Endothelial cell of umbilical vein (primary cell): Measurements from ENCODE around the gene IGSF9B. TPM values are rescaled to one million over a fixed set of nuclear protein-coding genes. Genes with fewer than 3 reads are reported as not detected.

ENCODE experiments used
- BruUV-seq: library from RNA; stranded (reverse); fragments of 400-500 nt; replicated peaks from 2 replicates; lab custom pipeline; 2021; lab: Mats Ljungman, UMichigan
- CTCF ChIA-PET: fragments of 300-600, 350-600 bp; sonication (Branson Sonifier 250); formaldehyde crosslinking; loops from one replicate; lab custom pipeline; 2021; ENCODE audit warnings: antibody characterized with exemption, inconsistent platforms; lab: Charles Lee
- POLR2A ChIA-PET: fragments of 300-600, 350-600 bp; sonication (Branson Sonifier 250); formaldehyde crosslinking; loops from one replicate; lab custom pipeline; 2021; ENCODE audit warnings: antibody characterized with exemption, inconsistent platforms; lab: Charles Lee
- DNase-seq: peaks from one replicate; pipeline ENCODE4 v3.0.0-alpha.2; 2011; ENCODE audit warnings: low read depth, low spot score
- FAIRE-seq: peaks from 2 replicates; lab custom pipeline; 2011; peaks lifted over from hg19 to GRCh38; lab: Jason Lieb, UNC
- H2AFZ ChIP-seq: 2 replicates; pipeline ENCODE4 v1.6.0; 2012; ENCODE audit warnings: low read depth, low read length, control low read depth, inconsistent platforms
- H3K27ac ChIP-seq: 2 replicates; pipeline ENCODE4 v1.5.1; 2011; ENCODE audit warnings: low read depth, mild to moderate bottlenecking, control low read depth, low read length, moderate library complexity; ENCODE audit not compliant: insufficient read depth
- H3K27me3 ChIP-seq, 2 experiments: 2 replicates each; pipeline versions ENCODE4 v1.6.0 to v1.6.1; 2011; ENCODE audit warnings: low read length in 2 of 2, mixed read lengths in 1 of 2; ENCODE audit not compliant: control insufficient read depth in 2 of 2, insufficient read depth in 2 of 2
- H3K36me3 ChIP-seq, 2 experiments: 2 replicates in 1 of 2; 3 replicates in 1 of 2; pipeline ENCODE4 v1.5.1; 2011; ENCODE audit warnings: low read length in 2 of 2, mild to moderate bottlenecking in 1 of 2, moderate library complexity in 1 of 2; ENCODE audit not compliant: control insufficient read depth in 2 of 2, insufficient read depth in 2 of 2; ENCODE audit errors: extremely low read depth in 1 of 2
- H3K4me1 ChIP-seq: 3 replicates; pipeline ENCODE4 v1.5.1; 2011; ENCODE audit warnings: mild to moderate bottlenecking, low read length; ENCODE audit not compliant: control insufficient read depth, insufficient read depth; ENCODE audit errors: extremely low read depth
- H3K4me2 ChIP-seq: 2 replicates; pipeline ENCODE4 v1.6.1; 2011; ENCODE audit warnings: low read length, control low read depth, mixed read lengths; ENCODE audit not compliant: insufficient read depth
- H3K4me3 ChIP-seq, 3 experiments: fragments of 200-600 bp in 1 of 3; sonication (generic), shearing (Covaris generic) in 1 of 3; replicated peaks in 1 of 3; 2 replicates each; pipeline ENCODE4 v1.5.1; 2011 to 2016; ENCODE audit warnings: control low read depth in 3 of 3, low read length in 3 of 3, mild to moderate bottlenecking in 2 of 3, inconsistent platforms in 1 of 3, low read depth in 1 of 3, moderate library complexity in 1 of 3; ENCODE audit not compliant: insufficient read depth in 1 of 3
- H3K79me2 ChIP-seq: 2 replicates; pipeline ENCODE4 v1.6.0; 2012; ENCODE audit warnings: low read length, inconsistent platforms; ENCODE audit not compliant: control insufficient read depth, insufficient read depth
- H3K9ac ChIP-seq: replicated peaks from 2 replicates; pipeline ENCODE3; 2011; ENCODE audit warnings: low read length, control low read depth; ENCODE audit not compliant: insufficient read depth; ENCODE audit errors: extremely low read depth
- H3K9me1 ChIP-seq: replicated peaks from 3 replicates; pipeline ENCODE4 v1.6.0; 2011; ENCODE audit warnings: mild to moderate bottlenecking, low read length; ENCODE audit not compliant: control insufficient read depth, insufficient read depth; ENCODE audit errors: extremely low read depth
- H3K9me3 ChIP-seq: replicated peaks from 2 replicates; pipeline ENCODE4 v1.5.1; 2012; ENCODE audit warnings: low read length, inconsistent platforms; ENCODE audit not compliant: control insufficient read depth, insufficient read depth
- H4K20me1 ChIP-seq: replicated peaks from 2 replicates; pipeline ENCODE3; 2011; ENCODE audit warnings: mild to moderate bottlenecking, low read length; ENCODE audit not compliant: control insufficient read depth, insufficient read depth; ENCODE audit errors: extremely low read depth
- CTCF ChIP-seq, 2 donors: IDR thresholded peaks; 1 replicate in 1 of 2; 2 replicates in 1 of 2; pipeline ENCODE4 v1.5.1; 2011; ENCODE audit warnings: low read length in 2 of 2, mild to moderate bottlenecking in 2 of 2, moderate library complexity in 2 of 2, control low read depth in 1 of 2, inconsistent platforms in 1 of 2, low read depth in 1 of 2; ENCODE audit not compliant: insufficient read depth in 1 of 2; ENCODE audit errors: extremely low read depth in 1 of 2
- EZH2 ChIP-seq: IDR thresholded peaks from 2 replicates; pipeline ENCODE4 v1.6.1; 2012; ENCODE audit warnings: borderline replicate concordance, low read depth, mild to moderate bottlenecking, moderate library complexity, low read length, inconsistent platforms; ENCODE audit not compliant: severe bottlenecking
- FOS ChIP-seq: IDR thresholded peaks from 2 replicates; pipeline ENCODE4 v1.6.1; 2011; ENCODE audit warnings: mild to moderate bottlenecking, low read length, moderate library complexity, borderline replicate concordance; ENCODE audit not compliant: insufficient read depth
- GATA2 ChIP-seq: IDR thresholded peaks from 2 replicates; pipeline ENCODE4 v1.7.0; 2011; ENCODE audit warnings: low read depth, mild to moderate bottlenecking, moderate library complexity, mixed read lengths, low read length; ENCODE audit not compliant: insufficient read length, insufficient read depth
- JUN ChIP-seq: IDR thresholded peaks from 2 replicates; pipeline ENCODE4 v1.6.1; 2011; ENCODE audit warnings: borderline replicate concordance, low read depth; ENCODE audit not compliant: insufficient read length, insufficient read depth
- MAX ChIP-seq: IDR thresholded peaks from 2 replicates; pipeline ENCODE4 v1.6.1; 2011; ENCODE audit not compliant: insufficient read depth, insufficient read length
- MYC ChIP-seq: IDR thresholded peaks from one replicate; pipeline ENCODE4 v1.6.1; 2011; ENCODE audit warnings: mild to moderate bottlenecking, low read depth, low read length
- POLR2A ChIP-seq: IDR thresholded peaks from 2 replicates; pipeline ENCODE4 v1.6.1; 2012; ENCODE audit warnings: low read depth, mild to moderate bottlenecking, control low read depth, low read length
- POLR2AphosphoS5 ChIP-seq: IDR thresholded peaks from 2 replicates; pipeline ENCODE4 v1.6.1; 2012; ENCODE audit warnings: low read depth, mild to moderate bottlenecking, control low read depth, low read length, moderate library complexity; ENCODE audit not compliant: insufficient read depth
- dilution Hi-C: fragments of 300-500 bp; cut with MboI; formaldehyde crosslinking; loops from one replicate; pipeline ENCODE4 v1.15.0; 2019; ENCODE audit warnings: low sequenced_read_pairs; ENCODE audit not compliant: extremely low pct_ligation_motif_present
- intact Hi-C: fragments of 100-400 bp; cut with micrococcal nuclease; formaldehyde crosslinking; loops from one replicate; pipeline ENCODE4 v1.10.0; 2022
- polyA plus RNA-seq, 4 experiments: library from polyadenylated mRNA; depleted of rRNA in 3 of 4; stranded (reverse) in 3 of 4; unstranded in 1 of 4; fragments of >200 nt; gene quantifications; 2 replicates each; pipeline versions ENCODE4 v1.2.1 to v1.2.3, GENCODE V29; 2011 to 2012; ENCODE audit warnings: missing spikeins in 1 of 4
- total RNA-seq: library from RNA; stranded (reverse); gene quantifications from 2 replicates; pipeline ENCODE4 v1.2.3, GENCODE V29; 2021

Gene IGSF9B
- total and polyA plus RNA-seq, 2 donors (not counting 3 experiments of a cell fraction or from before 2014, with no cell fraction given): 0.15 to 0.18 TPM

GRCh38 chr11:133997554-133997953 is 40.8 kb upstream of the IGSF9B start:
- Histone ChIP-seq H3K9ac (no peak overlapping the region), H3K9me3 (no peaks in the 10 kb centered on the region), H4K20me1 (no peaks in the 10 kb centered on the region), H3K79me2 (no peaks in the 10 kb centered on the region), H3K27ac (no peak overlapping the region), H3K4me3 (no peak overlapping the region), H3K36me3 (no peaks in the 10 kb centered on the region), H3K27me3 (peaks cover 0 to 2% of the 10 kb centered on the region in 2 experiments), H3K4me1 (no peaks in the 10 kb centered on the region), H2AFZ (no peak overlapping the region), H3K9me1 (no peaks in the 10 kb centered on the region), H3K4me2 (no peak overlapping the region)
- BruUV-seq: no TSS peak
- FAIRE-seq (no peak), DNase-seq (no peak)
- TF ChIP-seq EZH2 (no peak), POLR2A (no peak), CTCF (IDR thresholded peaks at IDR 0.05; ENCODE audit: extremely low read depth in 1 of 2, insufficient read depth in 1 of 2, low read depth in 1 of 2, low read length in 2 of 2) (no peak), GATA2 (no peak), MAX (no peak), MYC (no peak)
- ChIA-PET POLR2A (no interaction called here), CTCF (no interaction called here)
- dilution Hi-C loops (no loop called here), intact Hi-C loops (no loop called here)

- BruUV-seq: no TSS peak
- no peaks in the 10 kb centered on the region for H4K20me1 ChIP-seq
- CTCF ChIA-PET: no interaction called here
- no peak for TF ChIP-seq GATA2
- no peak for TF ChIP-seq EZH2
- no peak for TF ChIP-seq FOS
- no peak for TF ChIP-seq POLR2AphosphoS5
- TF ChIP-seq POLR2A: no peak
- no peak for TF ChIP-seq CTCF (IDR thresholded peaks at IDR 0.05; ENCODE audit: extremely low read depth in 1 of 2, insufficient read depth in 1 of 2, low read depth in 1 of 2, low read length in 2 of 2)
- TF ChIP-seq MYC: no peak
- TF ChIP-seq JUN: no peak
- TF ChIP-seq MAX: no peak
- H3K4me3 ChIP-seq: no peak overlapping the region
- POLR2A ChIA-PET: no interaction called here
- dilution Hi-C loops (no loop called here), intact Hi-C loops (no loop called here)
- DNase-seq: no peak
- no peak overlapping the region for H3K27ac ChIP-seq
- H3K9me1 ChIP-seq: no peaks in the 10 kb centered on the region
- no peak overlapping the region for H2AFZ ChIP-seq
- H3K79me2 ChIP-seq: no peaks in the 10 kb centered on the region
- peaks cover 0 to 2% of the 10 kb centered on the region in 2 experiments for H3K27me3 ChIP-seq
- no peaks in the 10 kb centered on the region for H3K36me3 ChIP-seq
- H3K4me2 ChIP-seq: no peak overlapping the region
- no peak for FAIRE-seq
- no peak overlapping the region for H3K9ac ChIP-seq
- no peaks in the 10 kb centered on the region for H3K4me1 ChIP-seq
- H3K9me3 ChIP-seq: no peaks in the 10 kb centered on the region
Observed at GRCh38 chr11:133996671-133997070, 39.9 kb upstream of the IGSF9B start.
